ENCODE data around the gene DMKN.

Gene DMKN

DNA sequence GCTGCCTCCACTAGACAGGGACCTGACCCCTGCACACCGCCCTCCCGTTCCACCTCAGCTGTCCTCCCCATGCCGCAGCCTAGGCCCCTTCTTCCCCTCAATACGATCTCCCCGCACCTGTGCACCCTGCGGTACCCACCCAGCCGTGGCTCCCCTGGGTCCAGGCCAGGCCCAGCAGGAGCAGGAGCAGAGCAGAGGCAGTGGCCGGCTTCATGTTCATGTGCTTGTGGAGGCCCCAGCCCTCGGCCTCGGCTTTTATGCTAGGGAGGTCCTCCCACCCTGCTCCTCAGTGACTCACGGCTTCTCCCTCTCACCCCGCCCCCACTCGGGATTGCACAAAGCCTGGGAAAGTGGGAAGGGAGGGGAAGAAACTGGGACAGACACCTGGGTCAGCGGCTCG, 11.8 kb downstream of the DMKN start:
- H3K4me3 ChIP-seq (ENCODE audit: low read depth, low read length) = no peak overlapping the region
- TF ChIP-seq, protein P1, sequence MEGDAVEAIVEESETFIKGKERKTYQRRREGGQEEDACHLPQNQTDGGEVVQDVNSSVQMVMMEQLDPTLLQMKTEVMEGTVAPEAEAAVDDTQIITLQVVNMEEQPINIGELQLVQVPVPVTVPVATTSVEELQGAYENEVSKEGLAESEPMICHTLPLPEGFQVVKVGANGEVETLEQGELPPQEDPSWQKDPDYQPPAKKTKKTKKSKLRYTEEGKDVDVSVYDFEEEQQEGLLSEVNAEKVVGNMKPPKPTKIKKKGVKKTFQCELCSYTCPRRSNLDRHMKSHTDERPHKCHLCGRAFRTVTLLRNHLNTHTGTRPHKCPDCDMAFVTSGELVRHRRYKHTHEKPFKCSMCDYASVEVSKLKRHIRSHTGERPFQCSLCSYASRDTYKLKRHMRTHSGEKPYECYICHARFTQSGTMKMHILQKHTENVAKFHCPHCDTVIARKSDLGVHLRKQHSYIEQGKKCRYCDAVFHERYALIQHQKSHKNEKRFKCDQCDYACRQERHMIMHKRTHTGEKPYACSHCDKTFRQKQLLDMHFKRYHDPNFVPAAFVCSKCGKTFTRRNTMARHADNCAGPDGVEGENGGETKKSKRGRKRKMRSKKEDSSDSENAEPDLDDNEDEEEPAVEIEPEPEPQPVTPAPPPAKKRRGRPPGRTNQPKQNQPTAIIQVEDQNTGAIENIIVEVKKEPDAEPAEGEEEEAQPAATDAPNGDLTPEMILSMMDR (IDR thresholded peaks at IDR 0.05; ENCODE audit: low read depth, low read length) = no peak

DNA sequence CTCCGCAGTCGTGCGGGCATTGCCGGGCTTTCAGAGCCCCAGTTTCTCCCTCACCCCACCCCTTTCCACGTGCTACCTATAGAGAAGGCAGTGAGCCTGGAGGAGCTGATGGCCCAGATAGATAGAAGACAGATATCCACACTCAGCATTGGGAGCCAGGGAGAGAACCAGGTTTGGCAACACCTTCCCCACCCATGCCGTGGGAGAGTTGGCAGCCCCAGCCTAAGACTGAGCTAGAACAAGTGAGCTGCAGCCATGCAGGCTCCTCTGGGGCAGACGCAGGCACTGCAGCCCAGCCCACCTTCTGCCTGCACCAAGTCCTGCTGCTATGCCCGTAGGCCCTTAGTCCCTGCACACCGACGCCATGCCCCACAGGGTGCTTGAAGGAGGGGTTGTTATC, 12.8 kb downstream of the DMKN start:
- TF ChIP-seq, protein P1 (IDR thresholded peaks at IDR 0.05; ENCODE audit: low read depth, low read length) = no peak
- no peak overlapping the region for H3K4me3 ChIP-seq (ENCODE audit: low read depth, low read length)

DNA sequence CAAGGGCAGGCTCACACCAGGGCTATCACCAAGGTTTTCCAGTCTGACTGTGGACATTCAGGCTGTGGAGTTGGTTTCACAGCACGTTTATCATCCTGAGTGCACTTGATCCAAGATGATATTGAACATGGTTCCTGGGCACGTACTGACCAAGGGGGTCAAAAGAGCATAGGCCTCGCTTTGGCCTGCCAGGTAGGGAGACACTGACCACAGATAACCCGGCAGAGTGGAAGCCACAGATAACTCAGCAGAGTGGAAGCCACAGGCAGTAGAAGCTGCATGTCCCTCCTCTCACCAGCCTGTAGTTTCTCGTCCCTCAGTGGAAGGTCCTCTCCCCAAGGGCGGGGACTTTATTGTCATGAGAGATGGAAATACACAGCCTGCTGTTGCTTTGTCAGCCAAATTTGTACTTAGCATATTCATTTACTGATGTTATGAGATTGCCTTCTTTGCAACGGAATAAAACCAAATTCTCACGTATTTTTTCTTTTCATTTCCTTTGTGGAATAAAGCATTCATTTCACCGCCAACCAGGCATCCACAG, 14.4 kb downstream of the DMKN start:
- no peak overlapping the region for H3K4me3 ChIP-seq (ENCODE audit: low read depth, low read length)
- TF ChIP-seq, protein P1 (IDR thresholded peaks at IDR 0.05; ENCODE audit: low read depth, low read length) = no peak

- no peak overlapping the region for H3K4me3 ChIP-seq (ENCODE audit: low read depth, low read length)
- TF ChIP-seq, protein P1 (IDR thresholded peaks at IDR 0.05; ENCODE audit: low read depth, low read length) = no peak
These were observed 15.2 kb downstream of the DMKN start for GRCh38 chr19:35498220-35498619.

DNA sequence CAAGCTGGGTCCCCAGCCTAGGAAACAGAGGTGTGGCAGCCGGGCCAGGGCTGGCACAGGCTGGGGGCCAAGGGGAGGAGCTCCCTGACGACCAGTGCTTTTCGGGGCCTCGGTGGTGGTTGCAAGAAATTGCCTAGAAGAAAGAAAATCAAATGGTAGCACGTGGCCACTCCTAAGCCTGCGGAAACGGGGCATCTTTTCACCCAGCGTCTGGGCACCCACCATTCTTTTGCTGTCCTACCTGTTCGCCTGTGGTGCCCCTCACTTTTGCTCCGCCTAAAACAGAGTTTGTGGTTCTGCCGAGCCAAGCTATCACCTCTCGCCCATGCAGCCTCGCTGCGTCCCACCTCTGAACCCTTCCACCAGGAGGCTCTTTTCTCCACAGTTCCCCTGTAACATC, 16.0 kb downstream of the DMKN start:
- TF ChIP-seq, protein P1 (IDR thresholded peaks at IDR 0.05; ENCODE audit: low read depth, low read length) = no peak
- H3K4me3 ChIP-seq (ENCODE audit: low read depth, low read length) = no peak overlapping the region

- no peak overlapping the region for H3K4me3 ChIP-seq (ENCODE audit: low read depth, low read length)
- TF ChIP-seq, protein P1 (IDR thresholded peaks at IDR 0.05; ENCODE audit: low read depth, low read length) = peak; percentile 99
These were observed 18.1 kb downstream of the DMKN start for GRCh38 chr19:35495107-35496064.

DNA sequence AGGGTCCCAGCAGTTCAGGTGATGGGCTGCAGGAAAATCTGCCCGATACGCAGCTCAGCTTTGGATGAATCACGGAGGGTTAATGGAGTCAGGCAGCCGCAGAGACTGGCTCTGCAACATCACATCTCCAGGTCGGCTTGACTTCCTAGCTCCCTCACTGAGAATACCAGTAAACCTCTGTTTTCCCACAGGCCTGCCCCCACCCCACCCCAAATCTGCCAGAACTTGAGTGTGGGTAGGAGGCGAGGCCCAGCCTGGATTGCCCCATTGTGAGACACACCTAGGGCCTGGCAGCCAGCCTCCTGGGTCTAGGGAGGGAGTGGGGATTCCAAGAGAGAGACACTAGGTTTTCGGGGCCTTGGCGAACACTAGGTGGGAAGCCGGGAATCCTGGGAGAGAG, 19.5 kb downstream of the DMKN start:
- TF ChIP-seq, protein P1 (IDR thresholded peaks at IDR 0.05; ENCODE audit: low read depth, low read length) = no peak
- H3K4me3 ChIP-seq (ENCODE audit: low read depth, low read length) = no peak overlapping the region
